ENCODE results near the gene ERMARD.

Gene ERMARD

GRCh38 chr6:169827290-169827717 lies 75.9 kb downstream of the ERMARD start:
- DNase-seq: no peak

DNA sequence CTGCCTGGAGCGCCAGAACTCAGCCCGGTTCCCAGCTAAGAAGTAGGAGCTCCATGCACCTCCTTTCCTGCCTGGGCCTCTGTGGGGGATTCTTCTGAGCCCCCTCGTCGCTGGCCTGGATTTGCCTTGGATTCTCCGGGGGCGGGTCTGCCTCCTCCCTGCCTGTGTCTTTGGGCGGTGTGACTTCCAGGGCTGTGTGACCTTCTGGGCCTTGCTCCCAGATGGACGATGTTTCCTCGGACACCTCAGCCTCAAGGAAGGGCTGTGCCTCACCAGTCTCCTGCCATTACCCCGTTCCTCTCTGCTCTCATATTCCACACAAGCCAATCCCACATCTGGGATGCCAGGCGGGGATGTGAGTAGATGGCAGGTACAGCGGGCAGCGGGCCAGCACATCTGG lies 76.8 kb downstream of the ERMARD start:
- DNase-seq: no peak

GRCh38 chr6:169829786-169830185 lies 78.4 kb downstream of the ERMARD start:
- no peak for DNase-seq

- no peak for DNase-seq
Measured at GRCh38 chr6:169830876-169831275, 79.5 kb downstream of the ERMARD start.

Data from NCI-H82 (cell line).